ENCODE data around the gene C1QTNF9.
"Not testable (repeated sequence)": the region's sequence is repeated elsewhere in the genome, so short reads cannot be mapped to it uniquely, and the experiment has no call there.

Gene C1QTNF9, protein sequence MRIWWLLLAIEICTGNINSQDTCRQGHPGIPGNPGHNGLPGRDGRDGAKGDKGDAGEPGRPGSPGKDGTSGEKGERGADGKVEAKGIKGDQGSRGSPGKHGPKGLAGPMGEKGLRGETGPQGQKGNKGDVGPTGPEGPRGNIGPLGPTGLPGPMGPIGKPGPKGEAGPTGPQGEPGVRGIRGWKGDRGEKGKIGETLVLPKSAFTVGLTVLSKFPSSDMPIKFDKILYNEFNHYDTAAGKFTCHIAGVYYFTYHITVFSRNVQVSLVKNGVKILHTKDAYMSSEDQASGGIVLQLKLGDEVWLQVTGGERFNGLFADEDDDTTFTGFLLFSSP

DNA sequence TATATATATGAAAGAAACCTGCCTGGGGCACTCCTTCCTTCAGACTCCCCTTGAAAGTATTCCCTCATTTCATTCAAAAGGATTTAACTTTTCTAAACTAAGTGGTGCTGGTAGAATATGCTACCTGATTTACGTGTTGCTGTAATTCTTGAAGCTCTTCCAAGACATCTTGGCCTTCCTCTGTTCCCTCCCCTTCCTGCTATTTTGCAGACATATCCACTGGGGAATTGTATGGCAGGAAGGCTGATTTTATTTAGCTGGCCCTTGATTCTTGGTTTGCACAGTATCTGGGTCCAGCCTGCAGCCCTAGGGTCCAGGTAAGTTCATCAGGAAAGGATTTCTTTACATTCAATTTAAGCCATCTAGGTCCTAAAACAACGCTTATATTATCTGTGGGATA is at the start of gene C1QTNF9:
TSS of gene C1QTNF9 (plus strand) at position 281 of the 400 bp plus-strand sequence. CDS start 6,424 bp downstream, outside the sequence.
- DNase-seq = not testable (repeated sequence)

DNA sequence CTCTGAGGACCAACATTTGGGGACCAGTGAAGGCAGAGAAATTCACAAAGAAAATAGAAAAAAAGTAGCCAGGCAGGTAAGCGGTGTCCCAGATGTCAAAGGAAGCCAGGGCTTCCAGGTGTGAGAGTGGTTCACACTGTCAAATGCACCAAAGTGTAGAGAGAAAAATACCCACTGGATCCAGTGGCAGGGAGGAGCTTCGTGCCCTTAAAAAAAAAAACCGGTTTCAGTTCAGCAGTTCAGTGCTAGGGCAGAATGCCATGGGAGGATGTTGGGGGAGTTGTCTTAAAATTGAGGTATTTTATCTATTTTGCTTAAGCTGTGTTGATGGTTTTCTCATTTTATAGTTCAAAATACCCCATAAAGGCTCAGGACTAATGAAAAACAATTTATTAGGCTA is 47.8 kb upstream of the C1QTNF9 start:
- no peak for DNase-seq

DNA sequence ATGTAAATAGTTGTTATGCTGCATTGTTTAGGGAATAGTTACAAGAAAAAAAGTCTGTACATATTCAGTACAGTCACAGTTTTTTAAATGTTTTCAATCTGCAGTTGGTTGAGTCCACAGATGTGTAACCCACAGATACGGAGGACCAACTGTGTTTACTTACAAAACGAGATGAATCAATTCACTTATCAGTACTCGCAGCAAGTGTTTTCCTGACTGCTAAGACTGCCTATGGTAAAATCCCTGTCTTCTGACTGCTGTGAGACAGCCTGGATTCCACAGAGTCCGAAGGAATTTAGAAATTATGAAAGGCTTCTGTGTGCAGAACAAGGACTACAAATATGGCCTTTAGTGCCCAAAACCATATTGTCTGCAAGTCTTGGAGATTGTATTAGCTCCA is 45.7 kb upstream of the C1QTNF9 start:
- no peak for DNase-seq

DNA sequence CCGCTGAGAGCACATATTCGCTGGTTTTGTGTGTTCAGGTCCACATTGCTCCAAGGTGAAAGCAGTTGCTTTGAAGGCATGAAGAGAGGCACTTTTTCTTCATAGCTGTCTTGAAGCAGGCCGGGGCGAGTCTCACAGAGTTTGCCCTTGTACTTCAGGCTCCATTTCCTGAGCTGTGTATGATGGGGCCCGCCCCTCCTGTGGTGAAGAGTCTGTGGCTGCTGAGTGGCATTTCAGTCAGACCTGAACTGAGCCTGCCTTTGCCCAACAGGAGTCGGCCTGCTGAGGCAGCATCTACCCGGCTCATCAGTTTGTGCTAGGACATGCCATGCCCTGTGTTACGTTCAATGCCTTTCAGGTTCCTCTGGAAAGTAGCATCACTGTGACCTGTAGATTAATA is 44.4 kb upstream of the C1QTNF9 start:
- no peak for DNase-seq

DNA sequence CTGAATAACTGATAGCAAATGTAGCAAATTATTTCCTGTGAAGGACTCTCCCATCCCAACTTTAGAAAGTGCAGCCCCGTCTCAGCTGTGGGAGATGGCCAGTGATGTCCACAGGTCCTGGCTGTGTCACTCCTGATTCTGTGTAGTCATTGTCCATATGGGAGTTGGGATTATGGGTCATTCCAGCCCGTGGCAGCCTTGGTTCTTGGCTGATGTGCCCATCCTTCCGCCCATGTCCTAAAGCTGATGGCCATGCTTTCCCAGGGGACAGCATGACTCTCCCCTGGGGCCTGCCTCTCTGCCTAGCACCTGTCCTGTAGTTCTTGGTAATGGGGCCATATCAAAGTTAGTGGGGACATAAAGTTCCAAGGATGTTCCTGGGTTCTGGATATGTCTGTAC is 43.9 kb upstream of the C1QTNF9 start:
- DNase-seq = no peak

DNA sequence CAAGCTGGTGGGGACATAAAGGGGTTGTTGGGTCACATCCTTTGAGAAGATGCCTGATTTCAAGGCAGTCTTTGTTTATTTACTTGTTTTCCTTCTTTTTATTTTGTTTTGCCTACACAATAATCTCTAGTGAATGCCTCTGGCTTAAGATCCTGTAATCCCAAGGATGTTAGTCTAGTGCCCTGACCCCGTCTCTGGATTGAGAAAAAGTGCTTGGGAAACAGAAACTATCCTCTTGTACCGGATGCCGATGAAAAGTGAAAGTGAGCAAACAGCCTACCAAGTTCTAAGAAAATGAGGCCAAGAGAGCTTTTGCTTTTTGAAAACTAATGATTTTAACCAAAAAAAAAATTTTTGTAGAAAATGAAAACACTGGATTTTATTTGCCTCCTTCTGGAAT is 42.1 kb upstream of the C1QTNF9 start:
- no peak for DNase-seq

DNA sequence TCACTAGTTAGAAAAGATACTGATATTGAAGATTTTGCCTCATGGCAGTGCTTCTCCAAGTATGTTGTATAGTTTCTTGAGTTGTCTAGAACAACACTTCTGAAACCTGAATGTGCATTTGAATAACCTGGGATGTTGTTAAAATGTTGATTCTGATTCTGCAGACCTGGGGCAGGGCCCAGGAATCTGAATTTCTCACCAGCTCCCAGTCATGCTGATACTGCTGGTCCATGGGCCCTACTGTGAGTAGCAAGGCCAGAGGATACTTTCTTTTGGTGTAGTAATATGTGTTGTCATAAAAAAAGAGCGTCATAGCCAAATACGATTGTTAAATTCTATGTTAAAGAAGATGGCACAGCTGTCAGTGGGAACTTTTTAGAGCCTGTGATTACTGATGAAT is 41.6 kb upstream of the C1QTNF9 start:
- DNase-seq = no peak

DNA sequence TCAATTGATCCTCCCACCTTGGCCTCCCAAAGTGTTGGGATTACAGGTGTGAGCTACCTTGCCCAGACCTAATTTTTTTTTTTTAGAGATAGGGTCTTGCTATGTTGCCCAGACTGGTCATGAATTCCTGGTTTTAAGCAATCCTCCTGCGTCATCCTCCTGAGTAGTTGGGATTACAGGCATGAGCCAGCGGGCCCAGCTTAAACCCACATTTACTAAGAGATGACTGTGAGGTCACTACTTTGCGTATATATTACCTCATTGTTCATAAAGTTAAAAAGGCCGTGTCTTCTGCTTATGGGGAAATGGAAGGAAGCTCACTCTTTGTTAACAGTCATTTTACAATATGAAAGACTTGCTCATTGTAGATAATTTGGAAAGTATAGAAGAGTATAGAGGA is 39.6 kb upstream of the C1QTNF9 start:
- DNase-seq = no peak

DNA sequence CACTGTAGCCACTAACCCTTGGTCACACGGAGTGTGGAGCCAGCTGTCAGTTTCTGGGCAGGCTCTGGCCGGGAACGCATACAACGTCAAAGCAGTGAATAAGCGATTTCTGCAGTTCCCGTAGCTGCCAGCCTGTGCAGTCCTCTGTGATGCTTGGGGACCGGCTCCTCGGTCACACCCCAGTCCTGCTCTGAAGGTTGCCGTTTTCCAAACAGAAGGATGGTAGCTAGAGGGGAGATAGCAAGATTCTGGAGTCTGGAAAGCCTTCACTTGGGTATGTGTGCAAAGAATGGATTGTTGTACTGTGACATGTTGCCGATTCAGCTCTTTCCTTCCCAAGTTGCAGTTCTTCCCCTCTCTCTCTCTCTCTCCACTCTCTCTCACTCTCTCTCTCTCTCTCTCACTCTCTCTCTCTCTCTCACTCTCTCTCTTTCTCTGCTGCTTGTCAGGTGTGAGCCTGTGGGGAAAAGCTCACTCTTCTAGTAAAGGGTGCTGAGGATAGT is 38.7 kb upstream of the C1QTNF9 start:
- peak in 55 of 56 donors; percentile 14 to 88 (median 67) for DNase-seq

DNA sequence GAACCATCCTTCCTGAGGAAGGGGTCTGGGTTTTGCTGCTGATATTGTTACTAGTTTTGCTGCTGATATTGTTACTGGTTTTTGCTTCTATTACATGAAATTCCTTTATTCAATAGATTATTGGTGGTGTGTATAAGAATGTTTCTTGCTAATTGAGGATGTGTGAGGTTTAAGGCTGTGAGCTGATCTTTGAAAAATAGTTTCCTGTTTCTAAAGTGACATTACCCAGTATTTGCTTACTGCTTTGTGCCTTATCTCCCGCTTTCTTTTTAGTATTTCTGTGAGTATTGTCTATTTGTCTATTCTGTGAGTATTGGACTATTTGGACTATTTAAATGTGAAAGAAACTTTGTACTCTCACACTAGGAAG is 38.2 kb upstream of the C1QTNF9 start:
- no peak for DNase-seq

DNA sequence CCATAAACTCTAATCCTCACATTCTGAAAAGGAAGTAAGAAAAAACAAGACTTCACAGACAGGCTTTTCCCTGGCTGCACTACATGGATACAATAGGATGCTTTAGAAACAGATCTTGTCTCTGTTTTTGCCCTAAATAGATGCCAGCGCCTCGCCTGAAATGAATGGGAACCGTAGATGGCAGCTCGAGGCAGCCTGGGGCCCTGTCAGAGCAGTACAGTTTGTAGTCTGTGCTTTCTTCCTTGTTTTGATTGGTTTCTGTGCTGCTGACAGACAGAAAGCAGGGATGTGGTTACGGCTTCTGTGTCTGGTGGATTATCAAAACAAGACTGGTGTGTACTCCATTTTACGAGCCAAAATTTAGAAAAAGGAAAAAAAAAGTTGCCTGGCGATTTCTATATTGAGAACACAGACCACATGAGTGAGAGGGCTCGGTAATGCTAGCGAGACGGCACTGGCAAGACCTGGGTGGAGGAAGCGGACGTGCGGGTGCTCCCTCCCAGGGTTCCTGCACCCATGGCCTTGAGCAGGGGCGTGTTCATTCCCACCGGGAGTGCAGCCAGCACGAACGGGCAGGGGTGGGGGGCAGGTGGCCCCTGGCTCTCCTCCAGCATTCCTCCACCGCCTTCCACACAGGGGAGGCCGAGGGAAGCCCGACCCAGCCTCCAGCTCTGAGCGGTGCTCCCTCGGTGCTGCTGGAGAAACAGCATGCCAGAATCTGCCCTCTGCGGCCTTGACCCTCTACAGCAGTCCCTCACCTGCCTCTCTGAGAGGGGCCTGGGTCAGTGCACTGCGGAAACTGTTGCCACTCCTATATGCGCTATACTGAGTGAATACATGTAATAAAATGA is 37.6 kb upstream of the C1QTNF9 start:
- peak in 52 of 56 donors; percentile 20 to 87 (median 62) for DNase-seq

DNA sequence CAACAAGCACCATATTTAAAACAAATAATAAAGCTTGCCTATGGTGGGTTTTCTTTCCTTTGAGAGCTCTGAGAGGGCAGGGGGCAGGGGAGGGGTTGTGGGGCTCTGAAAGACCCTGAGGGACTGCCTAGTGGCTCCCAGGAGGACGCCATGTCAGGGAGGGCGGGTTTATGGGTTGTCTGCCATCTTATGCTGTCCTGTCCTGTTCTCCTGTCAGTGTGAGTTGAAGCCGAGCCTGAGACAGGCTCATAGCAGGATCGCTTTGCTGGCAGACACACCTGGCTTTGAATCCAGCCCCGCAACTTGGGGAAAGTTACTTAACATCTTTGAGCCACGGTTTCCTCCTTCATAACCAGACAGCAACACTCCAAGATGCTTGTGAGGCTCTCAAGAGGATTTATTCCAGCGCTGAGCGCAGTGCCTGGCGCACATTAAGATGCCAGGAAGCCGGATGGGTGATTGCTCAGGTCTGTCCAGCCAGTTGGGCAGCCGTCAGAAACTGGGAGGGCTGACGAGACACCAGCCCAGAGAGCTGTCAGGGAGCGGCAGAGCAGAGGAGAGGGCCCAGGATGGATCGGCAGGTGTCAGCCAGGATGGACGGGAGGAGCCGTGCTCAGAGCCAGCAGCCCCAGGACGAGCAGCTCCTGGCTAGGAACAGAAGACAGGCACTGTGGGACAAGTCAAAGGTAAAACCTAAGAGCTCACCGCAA is 36.8 kb upstream of the C1QTNF9 start:
- peak in 5 of 56 donors; percentile 15 to 37 (median 26) for DNase-seq

DNA sequence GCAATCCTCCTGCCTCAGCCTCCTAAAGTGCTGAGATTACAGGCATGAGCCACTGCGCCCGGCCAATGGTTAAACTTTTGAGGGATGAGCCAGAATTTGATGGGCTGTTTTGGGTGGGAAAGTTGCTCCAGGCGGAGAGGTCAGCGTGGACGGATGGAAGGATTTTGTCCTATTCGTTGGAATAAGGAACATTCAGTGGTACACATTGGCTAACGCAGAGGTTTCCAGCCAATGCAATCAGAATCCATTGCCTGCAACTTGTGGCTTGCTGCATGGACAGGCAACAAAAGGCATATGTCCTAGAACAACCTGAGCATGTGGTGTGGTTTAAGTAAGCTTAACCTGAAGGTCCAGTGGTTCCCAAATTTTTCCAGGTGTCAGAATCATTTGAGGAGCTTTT is 35.5 kb upstream of the C1QTNF9 start:
- DNase-seq = no peak

DNA sequence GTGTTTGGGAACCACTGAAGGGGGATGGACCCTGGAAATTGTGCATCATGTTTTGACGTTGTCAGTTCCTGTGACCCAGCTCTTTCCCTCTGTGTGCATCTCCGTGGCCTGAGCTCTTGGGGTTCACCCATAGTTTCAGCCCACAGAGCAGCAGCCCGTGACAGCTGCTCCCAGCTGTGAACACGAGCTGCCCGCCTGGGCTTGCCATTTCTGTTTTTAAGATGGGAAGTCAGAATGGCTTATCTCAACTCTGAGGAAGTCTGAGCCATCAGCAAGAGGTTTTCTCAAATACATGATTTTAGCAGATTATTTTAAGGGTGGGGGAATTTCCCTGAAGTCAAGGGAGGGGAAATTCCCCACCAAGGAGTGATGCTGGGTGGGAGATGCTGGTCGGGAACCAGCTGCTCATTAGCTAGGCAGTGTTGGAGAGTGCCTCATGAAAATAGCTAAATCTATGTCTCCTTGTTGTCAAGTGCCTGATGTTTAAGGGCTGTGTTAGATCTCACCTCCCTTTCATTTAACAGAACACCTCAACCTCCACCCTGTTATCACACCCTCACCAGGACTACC is 34.8 kb upstream of the C1QTNF9 start:
- peak in 21 of 56 donors; percentile 12 to 72 (median 34) for DNase-seq

DNA sequence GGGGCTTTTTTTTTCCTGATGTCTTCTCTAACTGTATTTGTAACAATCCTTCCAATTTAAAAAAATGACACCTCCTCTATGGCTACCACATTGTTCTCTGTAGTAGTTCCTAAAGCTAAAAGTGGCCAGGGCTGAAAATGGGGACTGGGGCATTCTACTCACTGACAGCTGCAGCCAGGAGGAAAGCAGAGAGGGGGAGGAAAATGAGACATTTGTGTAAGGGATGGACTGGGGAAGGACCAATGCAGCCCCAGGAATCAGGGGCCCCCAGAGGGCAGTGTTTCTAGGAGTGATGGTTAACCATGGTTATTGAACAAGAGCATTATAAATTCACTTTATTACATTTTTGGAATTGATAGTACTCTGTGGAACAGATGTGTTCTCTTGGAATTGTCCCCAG is 34.3 kb upstream of the C1QTNF9 start:
- DNase-seq = no peak

DNA sequence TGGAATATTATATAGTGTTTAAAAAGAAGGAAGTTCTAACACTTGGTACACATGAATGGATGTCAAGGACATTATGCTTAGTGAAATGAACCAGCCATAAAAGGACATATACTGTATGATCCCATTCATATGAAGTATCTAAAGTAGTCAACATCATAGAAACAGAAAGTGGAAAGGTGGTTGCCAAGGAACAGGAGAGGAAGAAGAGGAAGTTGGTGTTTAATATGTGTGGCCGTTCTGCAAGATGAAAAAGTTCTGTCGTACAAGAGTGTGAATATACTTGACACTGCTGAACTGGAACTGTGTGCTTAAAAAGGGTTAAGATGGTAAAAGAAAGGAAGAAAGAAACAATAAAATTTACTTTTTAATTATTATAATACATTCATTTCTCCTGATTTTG is 33.1 kb upstream of the C1QTNF9 start:
- no peak for DNase-seq

DNA sequence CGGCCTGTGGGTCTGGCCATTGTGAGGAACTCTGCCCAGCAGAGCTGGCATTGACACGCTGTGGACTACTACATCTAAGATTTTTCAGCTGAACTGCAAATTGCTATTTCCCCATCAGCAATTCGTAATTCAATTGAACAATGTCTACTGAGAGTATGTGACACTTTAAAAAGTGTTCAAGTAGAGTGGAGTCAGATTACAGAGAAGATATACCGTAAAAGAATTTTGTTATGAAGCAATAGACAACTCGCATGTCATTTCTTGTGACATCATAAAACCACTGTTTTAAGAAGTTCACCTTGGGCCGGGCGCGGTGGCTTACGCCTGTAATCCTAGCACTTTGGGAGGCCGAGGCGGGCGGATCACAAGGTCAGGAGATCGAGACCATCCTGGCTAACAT is 32.5 kb upstream of the C1QTNF9 start:
- DNase-seq = no peak

DNA sequence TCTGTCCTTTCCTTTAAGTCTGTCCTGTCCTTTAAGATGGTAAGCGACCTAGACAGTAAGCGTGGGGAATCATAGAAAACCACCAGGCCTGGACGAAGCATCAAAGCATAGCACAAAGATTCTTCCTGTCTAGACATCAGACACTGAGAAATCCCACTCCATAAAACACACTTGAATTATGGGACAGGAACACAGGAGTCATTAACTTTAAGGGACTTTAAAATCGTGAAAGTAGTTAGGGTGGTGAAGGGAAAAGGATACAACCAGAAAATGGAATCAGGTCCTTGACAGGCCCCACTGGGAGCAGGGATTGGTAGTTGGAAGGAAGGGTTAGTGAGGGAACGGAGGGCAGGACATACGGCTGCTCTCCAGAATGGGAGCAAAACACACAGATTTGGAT is 31.6 kb upstream of the C1QTNF9 start:
- DNase-seq = no peak

DNA sequence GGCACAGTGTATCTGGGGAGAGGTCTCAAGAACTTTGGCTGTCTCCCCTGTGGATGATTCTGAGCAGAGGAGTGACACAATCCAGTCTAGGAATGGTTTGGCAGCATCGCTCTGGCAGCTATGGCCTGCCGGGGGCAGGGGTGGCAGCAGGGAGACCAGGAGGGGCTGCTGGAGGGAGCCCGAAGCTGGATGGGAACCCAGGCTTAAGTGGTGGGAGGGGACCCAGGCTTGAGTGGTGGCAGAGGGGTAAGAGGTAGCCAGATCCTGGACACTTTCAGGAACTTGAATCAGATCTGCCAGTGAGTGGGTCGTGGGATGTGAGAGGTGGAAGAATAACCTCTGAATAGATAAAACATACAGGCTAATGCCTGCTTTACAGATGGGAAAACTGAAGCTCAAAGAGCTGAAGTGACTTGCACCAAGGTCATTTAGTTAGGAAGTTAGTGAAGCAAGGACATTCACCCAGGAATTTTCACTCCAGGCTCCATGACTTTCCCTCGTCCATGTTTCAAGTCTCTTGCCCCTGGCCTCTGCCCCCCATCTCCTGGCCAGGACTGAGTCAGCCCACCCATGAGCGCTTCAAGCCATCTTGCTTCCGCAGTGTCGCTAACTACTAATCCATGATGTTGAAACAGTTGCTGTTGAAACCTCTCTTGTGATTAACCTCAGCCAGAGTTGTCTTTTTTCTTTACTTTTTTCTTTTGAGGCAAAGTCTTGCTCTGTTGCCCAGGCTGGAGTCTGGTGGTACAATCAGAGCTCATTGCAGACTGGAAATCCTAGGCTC is 29.9 kb upstream of the C1QTNF9 start:
- no peak for DNase-seq

DNA sequence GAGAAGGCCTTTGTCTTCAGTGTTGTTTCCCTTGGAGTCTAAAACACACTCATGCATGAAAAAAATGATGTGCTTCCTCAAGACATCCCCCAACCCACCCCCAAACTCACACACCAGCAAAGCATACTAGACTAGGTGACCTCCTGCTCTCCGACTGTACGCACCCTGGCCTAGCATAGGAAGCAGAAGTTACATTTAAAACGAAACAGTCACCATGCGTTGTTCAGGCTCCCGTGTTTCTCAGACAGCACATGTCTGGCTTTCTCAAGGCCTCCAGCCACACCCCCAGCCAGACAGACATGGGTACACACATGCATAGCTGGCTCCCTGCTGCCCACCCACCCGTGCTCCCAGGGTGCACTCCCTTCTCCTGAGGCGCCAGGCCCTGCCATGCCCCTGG is 28.7 kb upstream of the C1QTNF9 start:
- peak in 24 of 56 donors; percentile 7 to 61 (median 25) for DNase-seq

Data from amygdala (tissue), 56 donors.